ENCODE measurements around the gene TIFAB.
A peak's percentile ranks its signal among the peaks of the same experiment; 100 is the strongest.

TIFAB gene

GRCh38 chr5:135441350-135441831 is 10.8 kb downstream of the TIFAB start:
- no peak for DNase-seq

- DNase-seq, result no peak
These were observed 11.2 kb downstream of the TIFAB start for GRCh38 chr5:135440916-135441315.

- DNase-seq, result no peak
These were observed 12.6 kb downstream of the TIFAB start for GRCh38 chr5:135439231-135440205.

GRCh38 chr5:135438636-135439221 is 13.4 kb downstream of the TIFAB start:
- no peak for DNase-seq

- peak; percentile 85 for DNase-seq
These were observed 14.2 kb downstream of the TIFAB start for GRCh38 chr5:135437796-135438560.

GRCh38 chr5:135437422-135437795 is 14.7 kb downstream of the TIFAB start:
- no peak for DNase-seq

- DNase-seq, result no peak
These were observed 15.2 kb downstream of the TIFAB start for GRCh38 chr5:135436951-135437418.

GRCh38 chr5:135435467-135436330 is 16.5 kb downstream of the TIFAB start:
- DNase-seq, result no peak

GRCh38 chr5:135434591-135435466 is 17.3 kb downstream of the TIFAB start:
- no peak for DNase-seq

GRCh38 chr5:135433681-135434426 is 18.3 kb downstream of the TIFAB start:
- DNase-seq, result peak; percentile 38

GRCh38 chr5:135432113-135432512 is 20.0 kb downstream of the TIFAB start:
- DNase-seq, result no peak

- DNase-seq, result no peak
These were observed 22.1 kb downstream of the TIFAB start for GRCh38 chr5:135430135-135430437.

GRCh38 chr5:135429301-135430134 is 22.6 kb downstream of the TIFAB start:
- DNase-seq, result no peak

GRCh38 chr5:135428586-135428985 is 23.6 kb downstream of the TIFAB start:
- DNase-seq, result no peak

GRCh38 chr5:135426102-135427082 is 25.8 kb downstream of the TIFAB start:
- peak; percentile 82 for DNase-seq

GRCh38 chr5:135425641-135426040 is 26.5 kb downstream of the TIFAB start:
- DNase-seq, result no peak

- no peak for DNase-seq
These were observed 28.3 kb downstream of the TIFAB start for GRCh38 chr5:135423846-135424168.

- DNase-seq, result no peak
These were observed 28.9 kb downstream of the TIFAB start for GRCh38 chr5:135423146-135423845.

Measured in NCI-H69 (cell line).